C4-2B (cell line): ENCODE data around the gene CGB1.

Experiments used
- H3K27ac ChIP-seq: fragments of 450-650 bp; 2 replicates; pipeline ENCODE4 v1.5.1; 2017
- ZFX ChIP-seq: fragments of 450-650 bp; IDR thresholded peaks from 2 replicates; pipeline ENCODE4 v1.6.1; 2017
- TF ChIP-seq, protein P1 (sequence below): fragments of 450-650 bp; conservative IDR thresholded peaks from 2 replicates; pipeline ENCODE4 v1.5.1; 2017; ENCODE audit warnings: mild to moderate bottlenecking

The CGB1 gene

GRCh38 chr19:49004964-49005614 lies 31.6 kb downstream of the CGB1 start:
- H3K27ac ChIP-seq: no peak overlapping the region

GRCh38 chr19:49004133-49004532 lies 32.6 kb downstream of the CGB1 start:
- TF ChIP-seq, protein P1, sequence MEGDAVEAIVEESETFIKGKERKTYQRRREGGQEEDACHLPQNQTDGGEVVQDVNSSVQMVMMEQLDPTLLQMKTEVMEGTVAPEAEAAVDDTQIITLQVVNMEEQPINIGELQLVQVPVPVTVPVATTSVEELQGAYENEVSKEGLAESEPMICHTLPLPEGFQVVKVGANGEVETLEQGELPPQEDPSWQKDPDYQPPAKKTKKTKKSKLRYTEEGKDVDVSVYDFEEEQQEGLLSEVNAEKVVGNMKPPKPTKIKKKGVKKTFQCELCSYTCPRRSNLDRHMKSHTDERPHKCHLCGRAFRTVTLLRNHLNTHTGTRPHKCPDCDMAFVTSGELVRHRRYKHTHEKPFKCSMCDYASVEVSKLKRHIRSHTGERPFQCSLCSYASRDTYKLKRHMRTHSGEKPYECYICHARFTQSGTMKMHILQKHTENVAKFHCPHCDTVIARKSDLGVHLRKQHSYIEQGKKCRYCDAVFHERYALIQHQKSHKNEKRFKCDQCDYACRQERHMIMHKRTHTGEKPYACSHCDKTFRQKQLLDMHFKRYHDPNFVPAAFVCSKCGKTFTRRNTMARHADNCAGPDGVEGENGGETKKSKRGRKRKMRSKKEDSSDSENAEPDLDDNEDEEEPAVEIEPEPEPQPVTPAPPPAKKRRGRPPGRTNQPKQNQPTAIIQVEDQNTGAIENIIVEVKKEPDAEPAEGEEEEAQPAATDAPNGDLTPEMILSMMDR: no peak
- no peak for TF ChIP-seq ZFX
- no peak overlapping the region for H3K27ac ChIP-seq

More at GRCh38 chr19:49004964-49005614, 31.6 kb downstream of the CGB1 start:
- TF ChIP-seq ZFX: no peak
- TF ChIP-seq, protein P1: no peak

DNA sequence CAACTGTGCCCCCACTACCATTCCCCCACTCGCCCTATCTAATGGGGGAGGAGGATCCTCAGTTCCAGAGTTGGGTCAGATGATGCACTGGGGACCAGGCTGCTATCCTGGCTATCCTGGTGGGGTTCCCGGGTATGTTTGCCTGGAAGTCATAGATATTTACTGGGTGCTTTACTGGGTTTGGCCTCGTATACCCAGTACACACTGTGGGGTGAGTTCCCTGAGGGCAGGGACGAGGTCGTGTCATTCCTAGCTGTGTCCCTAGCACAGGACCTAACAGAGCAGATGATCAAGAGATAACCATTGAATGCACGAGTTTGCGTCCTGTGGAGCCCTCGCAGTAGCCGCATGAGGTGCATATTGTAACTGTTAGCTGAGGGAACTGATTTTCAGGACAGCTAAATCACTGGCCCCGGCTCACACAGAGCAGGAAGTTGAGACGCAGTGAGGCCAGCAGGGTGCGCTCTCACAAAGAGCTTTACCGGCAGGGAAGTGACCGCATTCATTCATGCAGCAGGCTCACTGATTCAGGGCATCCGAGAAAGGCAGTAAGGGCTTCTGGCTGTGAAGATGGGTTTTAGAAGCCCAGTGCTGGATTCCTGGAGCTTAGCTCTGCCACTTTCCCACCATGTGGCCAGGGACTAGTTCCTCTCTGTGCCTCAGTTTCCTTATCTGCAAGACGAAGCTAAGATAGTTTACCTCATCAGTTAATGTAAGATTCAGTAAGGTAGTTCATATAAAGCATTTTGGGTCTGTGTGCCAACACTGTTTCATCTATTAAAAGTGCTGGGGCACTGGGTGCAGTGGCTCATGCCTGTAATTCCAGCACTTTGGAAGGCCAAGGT lies 37.0 kb downstream of the CGB1 start:
- H3K27ac ChIP-seq: no peak overlapping the region

DNA sequence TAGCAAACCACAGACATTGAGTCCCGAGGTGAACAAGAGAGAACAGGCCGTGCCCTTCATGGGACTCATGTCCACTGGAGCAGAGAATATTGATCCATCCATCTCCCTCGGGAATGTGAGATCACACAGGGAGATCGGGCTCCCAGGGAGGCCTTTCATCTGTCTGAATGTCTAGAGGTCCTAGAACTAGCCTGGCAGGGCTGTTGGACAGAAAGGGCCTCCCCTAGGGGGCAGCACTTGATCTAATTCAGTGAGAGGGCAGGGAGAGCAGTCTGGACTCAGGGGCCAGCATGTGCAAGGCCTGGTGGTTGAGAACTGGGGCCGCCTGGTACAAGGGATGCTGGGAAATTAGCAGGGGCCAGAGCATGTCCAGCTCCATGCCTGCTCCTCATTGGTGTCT lies 38.7 kb downstream of the CGB1 start:
- no peak for TF ChIP-seq ZFX
- TF ChIP-seq, protein P1: peak; percentile 51
- no peak overlapping the region for H3K27ac ChIP-seq

More for the DNA sequence above, 37.0 kb downstream of the CGB1 start:
- no peak for TF ChIP-seq ZFX
- TF ChIP-seq, protein P1: peak; percentile 53

DNA sequence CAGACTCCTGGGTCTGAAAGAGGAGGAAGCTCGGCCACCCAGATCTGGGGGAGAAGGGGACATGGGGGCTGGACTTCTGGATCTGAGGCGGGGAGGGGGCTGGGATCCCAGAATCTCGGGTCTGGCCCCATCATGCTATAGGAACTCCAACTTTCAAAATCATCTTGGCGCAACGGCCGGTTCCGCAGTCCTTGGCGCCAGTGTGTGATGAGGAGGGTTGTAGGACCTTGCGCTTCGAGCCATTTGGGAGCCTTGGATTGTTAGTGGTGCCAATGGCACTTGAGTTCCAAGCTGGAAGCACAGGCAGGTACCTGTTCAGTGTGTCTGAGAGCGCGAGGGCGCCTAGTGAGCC lies 42.7 kb downstream of the CGB1 start:
- peak overlapping the region; percentile 92 for H3K27ac ChIP-seq
- TF ChIP-seq, protein P1: no peak
- TF ChIP-seq ZFX: no peak

GRCh38 chr19:48993175-48994034 lies 43.3 kb downstream of the CGB1 start, which contains the start of the genes GYS1 and RUVBL2:
Gene GYS1, minus strand, starts transcription at chr19:48993309. Its CDS starts 197 bp downstream, at chr19:48993112.
Gene RUVBL2, plus strand, starts transcription at chr19:48993887. Its CDS starts 25 bp downstream, at chr19:48993912.
- H3K27ac ChIP-seq: peak within 1 kb of the TSS; percentile 92
- TF ChIP-seq ZFX: peak; percentile 16; the same call in 1 of the 2 replicates
- TF ChIP-seq, protein P1: peak; percentile 88
